Fibroblast of lung (primary cell): ENCODE results near the gene SERPINB4. TPM values are rescaled to one million over a fixed set of nuclear protein-coding genes. Genes with fewer than 3 reads are reported as not detected.

Source experiments
- DNase-seq, 2 donors: peaks; one replicate each; pipeline versions ENCODE4 v3.0.0 to v3.0.0-alpha.2; 2010; ENCODE audit warnings: low read depth in 2 of 2
- H2AFZ ChIP-seq: 2 replicates; pipeline ENCODE4 v1.5.1; 2012; ENCODE audit warnings: low read length, control low read depth, inconsistent platforms
- H3K27ac ChIP-seq: 2 replicates; pipeline ENCODE4 v1.5.1; 2011; ENCODE audit warnings: low read length, control low read depth; ENCODE audit not compliant: insufficient read depth
- H3K27me3 ChIP-seq: 2 replicates; pipeline ENCODE4 v1.5.1; 2011; ENCODE audit warnings: mild to moderate bottlenecking, low read length; ENCODE audit not compliant: control insufficient read depth, insufficient read depth
- H3K36me3 ChIP-seq: 2 replicates; pipeline ENCODE4 v1.5.1; 2011; ENCODE audit warnings: low read length; ENCODE audit not compliant: control insufficient read depth, insufficient read depth
- H3K4me1 ChIP-seq: 2 replicates; pipeline ENCODE4 v1.5.1; 2011; ENCODE audit warnings: low read length; ENCODE audit not compliant: control insufficient read depth, insufficient read depth; ENCODE audit errors: extremely low read depth
- H3K4me2 ChIP-seq: 2 replicates; pipeline ENCODE4 v1.5.1; 2011; ENCODE audit warnings: low read length, control low read depth; ENCODE audit not compliant: insufficient read depth; ENCODE audit errors: extremely low read depth
- H3K4me3 ChIP-seq, 4 experiments: fragments of 200-600 bp in 1 of 4; sonication (generic) in 1 of 4; replicated peaks in 1 of 4; 2 replicates each; pipeline ENCODE4 v1.5.1; 2011 to 2016; ENCODE audit warnings: low read length in 4 of 4, low read depth in 3 of 4, mild to moderate bottlenecking in 3 of 4, control low read depth in 2 of 4, inconsistent platforms in 1 of 4, mixed read lengths in 1 of 4; ENCODE audit not compliant: insufficient read depth in 1 of 4; ENCODE audit errors: control extremely low read depth in 1 of 4
- H3K79me2 ChIP-seq: 2 replicates; pipeline ENCODE4 v1.5.1; 2012; ENCODE audit warnings: mild to moderate bottlenecking, low read length, inconsistent platforms; ENCODE audit not compliant: control insufficient read depth, insufficient read depth
- H3K9ac ChIP-seq: 2 replicates; pipeline ENCODE4 v1.5.1; 2011; ENCODE audit warnings: mild to moderate bottlenecking, low read length, control low read depth; ENCODE audit not compliant: insufficient read depth
- H3K9me3 ChIP-seq: 2 replicates; pipeline ENCODE4 v1.5.1; 2012; ENCODE audit warnings: low read depth, low read length; ENCODE audit not compliant: control insufficient read depth, insufficient read depth
- H4K20me1 ChIP-seq: 2 replicates; pipeline ENCODE4 v1.5.1; 2011; ENCODE audit warnings: low read length; ENCODE audit not compliant: control insufficient read depth, insufficient read depth; ENCODE audit errors: extremely low read depth
- CTCF ChIP-seq, 2 donors: IDR thresholded peaks in 1 of 2; conservative IDR thresholded peaks in 1 of 2; 1 replicate in 1 of 2; 2 replicates in 1 of 2; pipeline ENCODE4 v1.5.1; 2011 to 2012; ENCODE audit warnings: low read length in 2 of 2, control low read depth in 1 of 2, inconsistent platforms in 1 of 2, low read depth in 1 of 2, mild to moderate bottlenecking in 1 of 2
- EZH2 ChIP-seq: IDR thresholded peaks from 2 replicates; pipeline ENCODE4 v1.5.1; 2012; ENCODE audit warnings: low read length, control low read depth, mild to moderate bottlenecking; ENCODE audit errors: missing control alignments
- polyA plus RNA-seq, 2 donors: library from polyadenylated mRNA; depleted of rRNA in 1 of 2; stranded (reverse) in 1 of 2; unstranded in 1 of 2; fragments of >200 nt; gene quantifications; 2 replicates each; pipeline ENCODE4 v1.2.1, GENCODE V29; 2011 to 2012; ENCODE audit warnings: missing spikeins in 1 of 2
- total RNA-seq: library from RNA; depleted of rRNA; stranded (reverse); fragments of >200 nt; gene quantifications from 2 replicates; pipeline ENCODE4 v1.2.1, GENCODE V29; 2014

Gene SERPINB4
- total and polyA plus RNA-seq, 2 donors (not counting 1 experiment from before 2014, with no cell fraction given) = not detected

GRCh38 chr18:63590966-63591695, 52.9 kb downstream of the SERPINB4 start:
- Histone ChIP-seq H3K9me3 (no peaks in the 10 kb centered on the region), H3K9ac (no peak overlapping the region), H2AFZ (no peak overlapping the region), H3K27me3 (no peaks in the 10 kb centered on the region), H3K4me1 (no peaks in the 10 kb centered on the region), H3K27ac (no peak overlapping the region), H3K79me2 (no peaks in the 10 kb centered on the region), H3K4me2 (no peak overlapping the region), H3K4me3 (no peak overlapping the region), H4K20me1 (no peaks in the 10 kb centered on the region), H3K36me3 (no peaks in the 10 kb centered on the region)
- DNase-seq = no peak
- TF ChIP-seq EZH2 (no peak), CTCF (conservative IDR thresholded peaks at IDR 0.05 in 1 of 2, IDR thresholded peaks at IDR 0.05 in 1 of 2; ENCODE audit: low read depth in 1 of 2, low read length in 2 of 2) (no peak)

- DNase-seq = no peak
- no peaks in the 10 kb centered on the region for H3K9me3 ChIP-seq
- no peaks in the 10 kb centered on the region for H3K79me2 ChIP-seq
- H3K9ac ChIP-seq = no peak overlapping the region
- H3K4me2 ChIP-seq = no peak overlapping the region
- no peaks in the 10 kb centered on the region for H3K36me3 ChIP-seq
- H2AFZ ChIP-seq = no peak overlapping the region
- no peaks in the 10 kb centered on the region for H3K27me3 ChIP-seq
- H3K27ac ChIP-seq = no peak overlapping the region
- no peaks in the 10 kb centered on the region for H4K20me1 ChIP-seq
- no peak for TF ChIP-seq EZH2
- no peak for TF ChIP-seq CTCF (conservative IDR thresholded peaks at IDR 0.05 in 1 of 2, IDR thresholded peaks at IDR 0.05 in 1 of 2; ENCODE audit: low read depth in 1 of 2, low read length in 2 of 2)
- H3K4me1 ChIP-seq = no peaks in the 10 kb centered on the region
- H3K4me3 ChIP-seq = no peak overlapping the region
These were observed 53.7 kb downstream of the SERPINB4 start for GRCh38 chr18:63590373-63590772.

- no peak overlapping the region for H2AFZ ChIP-seq
- no peak overlapping the region for H3K27ac ChIP-seq
- H3K4me2 ChIP-seq = no peak overlapping the region
- no peaks in the 10 kb centered on the region for H3K27me3 ChIP-seq
- no peaks in the 10 kb centered on the region for H3K79me2 ChIP-seq
- H3K4me1 ChIP-seq = no peaks in the 10 kb centered on the region
- no peak for DNase-seq
- TF ChIP-seq EZH2 (no peak), CTCF (conservative IDR thresholded peaks at IDR 0.05 in 1 of 2, IDR thresholded peaks at IDR 0.05 in 1 of 2; ENCODE audit: low read depth in 1 of 2, low read length in 2 of 2) (no peak)
- no peak overlapping the region for H3K4me3 ChIP-seq
- H3K9ac ChIP-seq = no peak overlapping the region
- no peaks in the 10 kb centered on the region for H4K20me1 ChIP-seq
- no peaks in the 10 kb centered on the region for H3K36me3 ChIP-seq
- H3K9me3 ChIP-seq = no peaks in the 10 kb centered on the region
These were observed 55.1 kb downstream of the SERPINB4 start for GRCh38 chr18:63588909-63589308.

Other genes starting within 250 kb of the SERPINB4 start
- gene VPS4B, start 221.8 kb downstream of the SERPINB4 start, total RNA-seq = 48.0 and 52.0 TPM in 2 replicates
- 31.9 and 38.0 TPM in 2 replicates for gene VPS4B, start 221.8 kb downstream of the SERPINB4 start, polyA plus RNA-seq
- gene SERPINB5, start 167.3 kb downstream of the SERPINB4 start, total RNA-seq = not detected in 2 replicates
- gene SERPINB5, start 167.3 kb downstream of the SERPINB4 start, polyA plus RNA-seq = 0.02 and 0.05 TPM in 2 replicates
- not detected in 2 replicates for gene SERPINB12, start 101.9 kb downstream of the SERPINB4 start, total RNA-seq
- gene SERPINB12, start 101.9 kb downstream of the SERPINB4 start, polyA plus RNA-seq = 0.07 TPM in 1 of 2 replicates, not detected in the other
- gene SERPINB13, start 56.9 kb downstream of the SERPINB4 start, total RNA-seq = not detected in 2 replicates
- not detected in 2 replicates for gene SERPINB13, start 56.9 kb downstream of the SERPINB4 start, polyA plus RNA-seq
- not detected in 2 replicates for gene SERPINB3, start 17.6 kb upstream of the SERPINB4 start, total RNA-seq
- gene SERPINB3, start 17.6 kb upstream of the SERPINB4 start, polyA plus RNA-seq = not detected in 2 replicates
- gene SERPINB11, start 58.7 kb upstream of the SERPINB4 start, total RNA-seq = not detected in 2 replicates
- not detected in 2 replicates for gene SERPINB11, start 58.7 kb upstream of the SERPINB4 start, polyA plus RNA-seq
- 1.0 and 3.0 TPM in 2 replicates for gene SERPINB7, start 131.2 kb upstream of the SERPINB4 start, total RNA-seq
- gene SERPINB7, start 131.2 kb upstream of the SERPINB4 start, polyA plus RNA-seq = 6.7 and 15.6 TPM in 2 replicates
- gene SERPINB2, start 243.4 kb upstream of the SERPINB4 start, total RNA-seq = 3.9 and 12.1 TPM in 2 replicates
- 25.0 and 131 TPM in 2 replicates for gene SERPINB2, start 243.4 kb upstream of the SERPINB4 start, polyA plus RNA-seq